Testis (tissue), 3 donors: Measurements from ENCODE around the gene SFTPB. TPM values are rescaled to one million over a fixed set of nuclear protein-coding genes. Genes with fewer than 3 reads are reported as not detected.

Experiments used
- DNase-seq: peaks from one replicate; pipeline ENCODE4 v3.0.0-alpha.2; 2019
- H3K27ac ChIP-seq, 2 donors: fragments of 200-600 bp; sonication (generic); one replicate each; pipeline ENCODE4 v1.5.1; 2019
- H3K27me3 ChIP-seq: fragments of 200-600 bp; sonication (generic); one replicate; pipeline ENCODE4 v1.5.1; 2019
- H3K36me3 ChIP-seq: fragments of 200-600 bp; sonication (generic); one replicate; pipeline ENCODE4 v1.5.1; 2017; ENCODE audit warnings: low read depth; ENCODE audit errors: missing control alignments
- H3K4me1 ChIP-seq: fragments of 200-600 bp; sonication (generic); one replicate; pipeline ENCODE4 v1.5.1; 2019
- H3K4me3 ChIP-seq, 2 donors: fragments of 200-600 bp; sonication (generic); one replicate each; pipeline ENCODE4 v1.5.1; 2017 to 2019
- H3K9me3 ChIP-seq: fragments of 200-600 bp; sonication (generic); one replicate; pipeline ENCODE4 v1.5.1; 2017
- POLR2A ChIP-seq: fragments of 450-650 bp; IDR thresholded peaks from one replicate; pipeline ENCODE4 v1.6.1; 2017; ENCODE audit warnings: antibody characterized with exemption, mild to moderate bottlenecking, moderate library complexity
- WGBS, 2 donors: methylation state at CpG; one replicate each; pipeline ENCODE4 v1.1.5; 2018; 5-methylcytosine and 5-hydroxymethylcytosine counted together
- intact Hi-C: fragments of 100-400 bp; cut with DNase I; formaldehyde crosslinking; loops from one replicate; pipeline ENCODE4 v1.15.1; 2023; ENCODE audit warnings: low total_unique reads
- polyA plus RNA-seq: library from polyadenylated mRNA; stranded (reverse); fragments of 350-450 nt; fragmentation: Illumina TruSeq; extraction: RNeasy Lipid Tissue Mini Kit (QIAGEN cat#74804); gene quantifications from one replicate; pipeline ENCODE4 v1.2.3, GENCODE V29; 2014; ENCODE audit warnings: low read depth, low replicate concordance; ENCODE audit not compliant: insufficient read depth
- total RNA-seq, 2 donors: library from RNA; depleted of rRNA; stranded (reverse); fragments of >200 nt; gene quantifications; one replicate each; pipeline ENCODE4 v1.2.3, GENCODE V29; 2016
- TF ChIP-seq, protein P1 (sequence below), 3 experiments: fragments of 450-650 bp in 2 of 3; fragments of 200-600 bp in 1 of 3; sonication (generic) in 1 of 3; IDR thresholded peaks; one replicate each; pipeline ENCODE4 v1.5.1; 2016 to 2019; ENCODE audit warnings: antibody characterized with exemption in 3 of 3, mild to moderate bottlenecking in 2 of 3, moderate library complexity in 1 of 3

The SFTPB gene
- total and polyA plus RNA-seq, 3 donors from 2014 or later: 0.25 to 0.36 TPM; not detected in 1

DNA sequence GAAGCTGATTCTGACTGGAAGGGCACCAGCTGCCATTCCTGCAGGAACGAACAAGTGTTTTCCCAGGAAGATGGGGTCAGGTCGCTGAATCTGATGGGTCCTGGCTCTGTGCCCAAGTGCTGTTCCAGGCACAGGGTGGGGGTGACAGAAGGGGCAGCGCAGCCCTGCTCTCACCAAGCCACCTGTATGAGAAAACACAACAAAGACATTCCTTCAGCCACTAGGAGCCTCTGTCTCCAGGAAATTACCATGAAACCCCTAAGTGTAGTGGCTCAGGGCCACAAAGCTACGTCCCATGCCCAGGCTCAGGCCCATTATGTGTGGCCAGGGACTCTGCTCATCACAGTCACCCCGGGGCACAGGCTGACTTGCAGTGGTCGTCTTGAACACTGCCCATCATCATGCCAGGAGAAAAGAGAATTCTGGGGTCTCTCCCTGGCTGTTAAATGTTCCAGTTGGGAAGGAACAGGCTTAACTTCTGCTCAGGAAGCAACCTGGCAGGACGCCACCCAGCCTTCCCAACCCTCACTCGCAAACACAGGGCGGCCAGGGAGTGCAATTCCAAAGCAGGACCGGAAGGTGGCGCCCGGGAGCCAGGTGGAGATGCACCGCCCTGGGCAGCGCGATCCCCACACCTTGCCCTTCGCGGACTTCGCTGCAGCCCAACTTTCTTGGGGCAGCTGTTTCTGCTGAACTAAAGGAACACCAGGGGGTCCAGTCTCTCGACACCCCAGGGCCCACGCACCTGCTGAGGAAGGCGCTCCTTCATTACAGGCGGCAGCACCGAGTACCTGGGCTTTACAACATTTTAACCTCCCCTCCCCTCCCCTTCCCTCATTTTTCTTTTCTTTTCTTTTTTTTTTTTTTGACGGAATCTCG, 11.0 kb upstream of the SFTPB start:
- TF ChIP-seq POLR2A: no peak
- TF ChIP-seq, protein P1, sequence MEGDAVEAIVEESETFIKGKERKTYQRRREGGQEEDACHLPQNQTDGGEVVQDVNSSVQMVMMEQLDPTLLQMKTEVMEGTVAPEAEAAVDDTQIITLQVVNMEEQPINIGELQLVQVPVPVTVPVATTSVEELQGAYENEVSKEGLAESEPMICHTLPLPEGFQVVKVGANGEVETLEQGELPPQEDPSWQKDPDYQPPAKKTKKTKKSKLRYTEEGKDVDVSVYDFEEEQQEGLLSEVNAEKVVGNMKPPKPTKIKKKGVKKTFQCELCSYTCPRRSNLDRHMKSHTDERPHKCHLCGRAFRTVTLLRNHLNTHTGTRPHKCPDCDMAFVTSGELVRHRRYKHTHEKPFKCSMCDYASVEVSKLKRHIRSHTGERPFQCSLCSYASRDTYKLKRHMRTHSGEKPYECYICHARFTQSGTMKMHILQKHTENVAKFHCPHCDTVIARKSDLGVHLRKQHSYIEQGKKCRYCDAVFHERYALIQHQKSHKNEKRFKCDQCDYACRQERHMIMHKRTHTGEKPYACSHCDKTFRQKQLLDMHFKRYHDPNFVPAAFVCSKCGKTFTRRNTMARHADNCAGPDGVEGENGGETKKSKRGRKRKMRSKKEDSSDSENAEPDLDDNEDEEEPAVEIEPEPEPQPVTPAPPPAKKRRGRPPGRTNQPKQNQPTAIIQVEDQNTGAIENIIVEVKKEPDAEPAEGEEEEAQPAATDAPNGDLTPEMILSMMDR (IDR thresholded peaks at IDR 0.05): peak; percentile 80 to 97 (median 96)
- peaks cover 5% of the 10 kb centered on the region for H3K4me1 ChIP-seq
- H3K9me3 ChIP-seq: no peaks in the 10 kb centered on the region
- H3K36me3 ChIP-seq: no peaks in the 10 kb centered on the region
- no peaks in the 10 kb centered on the region for H3K27me3 ChIP-seq
- peak overlapping the region in 1 of 2 donors; percentile 33 for H3K27ac ChIP-seq
- WGBS, 2 donors: 16 to 20% methylated on average over 17 to 25 of the region's 25 CpGs
- H3K4me3 ChIP-seq: no peak overlapping the region
- peak; percentile 95 for DNase-seq
- intact Hi-C loops: no loop called here

DNA sequence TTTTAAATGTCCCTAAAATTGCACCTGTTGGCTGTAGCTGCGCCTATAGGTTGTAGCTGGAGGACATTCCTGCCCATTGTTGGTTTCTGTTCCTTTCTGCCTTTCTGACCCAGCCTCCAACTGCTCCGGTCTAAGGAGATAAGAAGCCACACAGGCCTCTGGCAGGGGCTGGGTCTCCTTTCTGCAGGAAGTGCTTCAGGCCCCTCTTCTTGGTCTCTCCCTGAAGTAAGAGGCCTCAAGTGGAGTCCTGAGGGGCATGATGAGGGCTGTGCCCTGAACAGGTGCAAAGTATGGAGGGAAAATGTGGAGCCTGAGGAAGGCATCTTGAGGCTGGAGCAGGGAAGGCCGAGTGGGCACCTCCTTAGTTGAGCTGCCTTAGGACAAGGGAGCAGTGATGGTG, 10.4 kb upstream of the SFTPB start:
- H3K36me3 ChIP-seq: no peaks in the 10 kb centered on the region
- H3K27ac ChIP-seq: no peak overlapping the region
- TF ChIP-seq POLR2A: no peak
- TF ChIP-seq, protein P1 (IDR thresholded peaks at IDR 0.05): no peak
- peaks cover 5% of the 10 kb centered on the region for H3K4me1 ChIP-seq
- no peaks in the 10 kb centered on the region for H3K27me3 ChIP-seq
- intact Hi-C loops: no loop called here
- H3K4me3 ChIP-seq: no peak overlapping the region
- H3K9me3 ChIP-seq: no peaks in the 10 kb centered on the region
- WGBS, 2 donors: 77 to 80% methylated on average over 3 of the region's 3 CpGs
- peak; percentile 11 for DNase-seq

DNA sequence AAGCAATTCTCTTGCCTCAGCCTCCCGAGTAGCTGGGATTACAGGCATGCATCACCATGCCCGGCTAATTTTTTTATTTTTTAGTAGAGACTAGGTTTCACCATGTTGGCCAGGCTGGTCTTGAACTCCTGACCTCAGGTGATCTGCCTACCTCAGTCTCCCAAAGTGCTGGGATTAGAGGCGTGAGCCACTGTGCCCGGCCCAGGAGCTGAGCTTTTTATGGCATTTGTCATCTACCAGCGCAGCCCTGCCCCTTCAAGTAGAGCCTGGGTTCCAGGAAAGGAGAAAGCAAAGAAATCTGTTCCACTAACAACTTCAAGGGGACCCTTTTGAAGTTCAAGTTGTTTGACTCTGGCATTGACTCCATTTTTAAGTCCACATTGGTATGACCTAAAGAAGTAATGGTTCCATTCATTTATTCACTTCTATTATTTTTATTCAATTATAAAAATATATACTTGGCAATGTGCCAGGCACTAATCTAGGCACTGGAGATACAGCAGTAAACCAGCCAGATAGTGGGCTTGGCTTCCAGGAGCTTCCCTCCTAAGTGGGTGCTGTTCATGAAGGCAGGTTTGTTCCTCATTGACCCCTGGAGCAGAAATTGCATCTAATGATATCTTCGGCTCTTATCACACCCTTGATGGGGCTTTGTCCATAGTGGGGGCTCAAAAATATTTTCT, 8.0 kb upstream of the SFTPB start:
- intact Hi-C loops: no loop called here

DNA sequence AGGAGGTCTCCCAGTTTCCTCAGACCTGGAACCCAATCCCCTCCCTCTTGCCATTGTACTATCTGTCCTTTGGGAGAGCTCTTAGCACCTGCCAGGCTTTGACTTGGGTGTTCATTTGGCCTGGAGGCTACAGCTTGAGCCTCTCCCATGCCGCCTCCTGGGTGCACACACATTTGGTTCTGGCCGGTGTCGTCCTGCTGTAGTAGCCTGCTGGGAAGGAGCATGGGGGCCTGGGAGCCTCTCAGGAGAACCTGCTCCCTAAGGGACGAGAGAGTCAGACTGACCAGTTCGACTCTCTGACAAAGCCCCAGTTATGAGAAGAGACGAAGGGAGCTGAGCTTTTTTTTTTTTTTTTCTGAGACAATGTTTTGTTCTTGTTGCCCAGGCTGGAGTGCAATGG, 7.4 kb upstream of the SFTPB start:
- TF ChIP-seq, protein P1 (IDR thresholded peaks at IDR 0.05): no peak
- no peak for TF ChIP-seq POLR2A
- Histone ChIP-seq H3K4me3 (no peak overlapping the region), H3K9me3 (no peaks in the 10 kb centered on the region), H3K27ac (no peak overlapping the region), H3K27me3 (no peaks in the 10 kb centered on the region), H3K36me3 (no peaks in the 10 kb centered on the region), H3K4me1 (peaks cover 18% of the 10 kb centered on the region)
- WGBS, 2 donors: 85 to 89% methylated on average over 6 of the region's 6 CpGs
- intact Hi-C loops: no loop called here
- no peak for DNase-seq

More for the DNA sequence above, 8.0 kb upstream of the SFTPB start:
- Histone ChIP-seq H3K9me3 (no peaks in the 10 kb centered on the region), H3K36me3 (no peaks in the 10 kb centered on the region), H3K27ac (peak overlapping the region in 1 of 2 donors; percentile 5), H3K4me1 (peaks cover 18% of the 10 kb centered on the region), H3K27me3 (no peaks in the 10 kb centered on the region), H3K4me3 (no peak overlapping the region)
- TF ChIP-seq, protein P1 (IDR thresholded peaks at IDR 0.05): no peak
- TF ChIP-seq POLR2A: no peak
- DNase-seq: no peak
- WGBS, 2 donors: 87 to 92% methylated on average over 6 of the region's 6 CpGs
